ENCODE measurements around the gene NFASC. TPM values are rescaled to one million over a fixed set of nuclear protein-coding genes. Genes with fewer than 3 reads are reported as not detected.

Gene NFASC
- total and polyA plus RNA-seq, 2 experiments from 2014 or later: 3.9 to 11.7 TPM

- Histone ChIP-seq H3K79me2 (replicated peaks; ENCODE audit: insufficient read depth) (no peaks in the 10 kb centered on the region), H3F3A (replicated peaks; ENCODE audit: low read depth) (no peaks in the 10 kb centered on the region), H3K4me3 (no peak overlapping the region), H3K27me3 (ENCODE audit: insufficient read depth) (no peaks in the 10 kb centered on the region), H3K36me3 (ENCODE audit: insufficient read depth) (no peaks in the 10 kb centered on the region), H3K27ac (ENCODE audit: low read depth) (no peak overlapping the region), H3K9me2 (ENCODE audit: insufficient read depth) (no peaks in the 10 kb centered on the region), H4K20me1 (replicated peaks; ENCODE audit: insufficient read depth) (no peaks in the 10 kb centered on the region), H3K4me2 (no peak overlapping the region), H3K4me1 (ENCODE audit: insufficient read depth) (no peaks in the 10 kb centered on the region), H2AFZ (no peak overlapping the region)
- Mint-ChIP-seq H3K36me3 (ENCODE audit: low read depth) (no peaks in the 10 kb centered on the region), H3K27me3 (ENCODE audit: insufficient read depth, low read depth, poor library complexity) (peaks cover 13% of the 10 kb centered on the region), H3K9me3 (no peaks in the 10 kb centered on the region), H3K4me1 (no peaks in the 10 kb centered on the region), H3K27ac (no peak overlapping the region), H3K4me3 (no peak overlapping the region)
- DNase-seq (ENCODE audit: low spot score) (no peak), ATAC-seq (no peak)
- TF ChIP-seq CREB1 (CRISPR knock-in tag; IDR thresholded peaks at IDR 0.05; ENCODE audit: low read depth): no peak
- no peak for TF ChIP-seq STAT1 (IDR thresholded peaks at IDR 0.05; ENCODE audit: unreplicated experiment)
- no peak for TF ChIP-seq ZNF114 (CRISPR knock-in tag; IDR thresholded peaks at IDR 0.05)
- no peak for TF ChIP-seq EZH2 (IDR thresholded peaks at IDR 0.05; ENCODE audit: low read depth, unreplicated experiment)
- TF ChIP-seq NANOG (IDR thresholded peaks at IDR 0.05; ENCODE audit: borderline replicate concordance): no peak
- no peak for TF ChIP-seq CTCF (conservative IDR thresholded peaks at IDR 0.05; ENCODE audit: low read depth in 2 of 2)
- TF ChIP-seq JUNB (IDR thresholded peaks at IDR 0.05; ENCODE audit: unreplicated experiment): no peak
- no peak for TF ChIP-seq EZH2phosphoT487 (IDR thresholded peaks at IDR 0.05; ENCODE audit: unreplicated experiment)
- no peak for TF ChIP-seq ZNF462 (CRISPR knock-in tag; IDR thresholded peaks at IDR 0.05)
- no peak for TF ChIP-seq ZNF331 (CRISPR knock-in tag; IDR thresholded peaks at IDR 0.05; ENCODE audit: low read depth)
- no peak for TF ChIP-seq REST (IDR thresholded peaks at IDR 0.05; ENCODE audit: unreplicated experiment)
Observed at GRCh38 chr1:204978782-204979181, 108.1 kb downstream of the NFASC start.
